NK-92 (cell line): ENCODE results near the gene ICE1.
"Not testable (repeated sequence)": the region's sequence is repeated elsewhere in the genome, so short reads cannot be mapped to it uniquely, and the experiment has no call there.

Experiments
- DNase-seq: peaks from one replicate; lab custom pipeline; 2025; ENCODE audit not compliant: unreplicated experiment; lab: John Stamatoyannopoulos, UW

The ICE1 gene

GRCh38 chr5:5403741-5404140 is 18.7 kb upstream of the ICE1 start:
- no peak for DNase-seq

- DNase-seq: no peak
Observed at GRCh38 chr5:5404381-5404780, 18.1 kb upstream of the ICE1 start.

- DNase-seq: no peak
Observed at GRCh38 chr5:5405441-5405840, 17.0 kb upstream of the ICE1 start.

DNA sequence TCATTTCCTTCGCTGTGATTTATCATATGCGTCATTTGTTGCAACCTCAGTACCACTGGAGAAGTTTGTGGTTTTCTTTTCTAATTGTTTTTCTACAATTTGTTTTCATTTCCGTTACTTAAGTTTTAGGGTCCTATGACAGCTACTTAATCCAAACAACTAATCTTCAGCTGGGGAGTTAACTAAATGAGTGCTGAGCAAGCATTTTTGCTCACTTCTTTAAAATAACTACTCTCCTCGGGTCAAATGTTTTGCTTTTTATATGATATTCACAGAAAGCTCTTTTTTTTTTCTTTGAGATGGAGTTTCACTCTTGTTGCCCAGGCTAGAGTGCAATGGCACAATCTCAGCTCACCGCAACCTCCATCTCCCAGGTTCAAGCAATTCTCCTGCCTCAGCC is 14.6 kb upstream of the ICE1 start:
- DNase-seq: no peak

DNA sequence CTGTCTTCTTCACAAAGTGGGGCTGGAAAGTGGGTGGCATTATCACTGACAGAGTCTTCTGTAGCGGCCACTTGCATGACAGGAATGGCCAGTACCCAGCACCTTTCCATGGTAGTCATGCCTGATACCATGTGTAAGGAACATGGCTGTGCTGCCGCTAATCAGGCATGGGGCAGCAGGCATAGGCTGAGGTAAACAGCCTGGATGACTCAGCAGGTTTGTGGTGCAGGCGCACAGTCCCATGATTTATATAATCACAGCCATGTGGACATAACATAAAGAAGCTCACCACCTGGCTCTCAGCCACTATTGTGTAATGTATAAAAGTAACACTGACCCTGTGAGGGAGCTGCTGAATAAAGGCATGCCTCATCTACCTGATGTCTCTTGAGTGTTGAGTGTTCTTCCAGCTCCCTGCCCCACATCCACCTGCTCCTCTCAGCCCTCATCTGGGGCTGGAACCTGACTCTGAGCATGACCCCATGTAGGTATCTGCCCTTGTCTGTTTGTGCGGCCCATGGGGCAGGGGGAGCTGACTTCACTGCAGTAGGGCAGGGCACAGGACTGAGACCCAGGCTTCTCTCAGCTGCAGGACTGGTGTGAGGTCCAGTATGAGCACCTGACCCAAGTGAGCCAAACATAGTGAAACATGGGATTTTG is 13.2 kb upstream of the ICE1 start:
- no peak for DNase-seq

DNA sequence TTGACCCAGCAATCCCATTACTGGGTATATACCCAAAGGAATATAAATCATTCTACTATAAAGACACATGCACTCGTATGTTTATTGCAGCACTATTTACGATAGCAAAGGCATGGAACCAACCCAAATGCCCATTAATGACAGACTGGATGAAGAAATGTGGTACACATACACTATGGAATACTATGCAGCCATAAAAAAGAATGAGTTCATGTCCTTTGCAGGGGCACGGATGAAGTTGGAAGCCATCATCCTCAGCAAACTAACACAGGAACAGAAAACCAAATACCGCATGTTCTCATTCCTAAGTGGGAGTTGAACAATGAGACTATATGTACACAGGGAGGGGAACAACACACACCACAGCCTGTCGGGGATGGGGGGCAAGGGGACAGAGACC is 8.6 kb upstream of the ICE1 start:
- DNase-seq: not testable (repeated sequence)

GRCh38 chr5:5414999-5415398 is 7.5 kb upstream of the ICE1 start:
- no peak for DNase-seq

DNA sequence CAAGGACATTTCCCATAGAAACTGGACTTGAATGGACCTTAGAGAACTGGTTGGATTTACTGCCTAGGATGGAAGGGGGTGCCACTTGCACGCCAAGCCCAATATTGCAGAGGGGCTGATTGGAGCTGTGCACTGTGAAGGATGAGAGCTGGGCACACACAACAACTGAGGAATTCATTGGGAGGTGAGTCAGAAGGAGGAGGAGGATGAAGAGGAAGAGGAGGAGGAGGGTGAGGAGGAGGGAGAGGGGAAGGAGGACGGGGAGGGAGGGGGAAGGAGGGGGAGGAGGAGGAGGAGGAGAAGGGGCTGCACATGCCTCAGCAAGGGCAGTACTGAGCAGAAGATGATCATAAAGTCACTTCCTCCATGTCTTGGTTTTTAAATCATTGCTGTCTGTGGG is 5.7 kb upstream of the ICE1 start:
- no peak for DNase-seq

DNA sequence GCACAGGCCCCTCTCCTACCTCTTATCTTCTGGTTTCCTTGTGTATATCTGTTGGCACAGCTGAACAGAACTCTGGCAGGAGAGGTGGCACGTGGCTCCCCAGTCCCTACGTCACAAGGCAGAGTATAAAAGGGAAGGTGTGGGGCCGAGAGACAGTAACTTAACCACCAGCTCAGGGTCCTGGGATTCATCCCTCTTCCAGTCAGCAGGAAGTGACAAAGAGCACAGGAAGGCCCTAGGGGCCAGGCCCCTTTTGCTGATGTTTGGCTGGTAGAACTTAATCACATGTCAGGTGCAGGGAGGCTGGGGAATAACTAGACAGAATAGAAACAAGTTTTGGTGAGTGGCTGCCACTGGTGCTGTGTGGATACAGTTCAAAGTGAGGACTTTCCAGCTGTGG is 4.5 kb upstream of the ICE1 start:
- no peak for DNase-seq

GRCh38 chr5:5418764-5419163 is 3.7 kb upstream of the ICE1 start:
- no peak for DNase-seq

GRCh38 chr5:5419291-5420210 is 2.9 kb upstream of the ICE1 start:
- DNase-seq: no peak

GRCh38 chr5:5420251-5420650 is 2.2 kb upstream of the ICE1 start:
- no peak for DNase-seq

GRCh38 chr5:5421149-5421960 is 1.1 kb upstream of the ICE1 start:
- no peak for DNase-seq

DNA sequence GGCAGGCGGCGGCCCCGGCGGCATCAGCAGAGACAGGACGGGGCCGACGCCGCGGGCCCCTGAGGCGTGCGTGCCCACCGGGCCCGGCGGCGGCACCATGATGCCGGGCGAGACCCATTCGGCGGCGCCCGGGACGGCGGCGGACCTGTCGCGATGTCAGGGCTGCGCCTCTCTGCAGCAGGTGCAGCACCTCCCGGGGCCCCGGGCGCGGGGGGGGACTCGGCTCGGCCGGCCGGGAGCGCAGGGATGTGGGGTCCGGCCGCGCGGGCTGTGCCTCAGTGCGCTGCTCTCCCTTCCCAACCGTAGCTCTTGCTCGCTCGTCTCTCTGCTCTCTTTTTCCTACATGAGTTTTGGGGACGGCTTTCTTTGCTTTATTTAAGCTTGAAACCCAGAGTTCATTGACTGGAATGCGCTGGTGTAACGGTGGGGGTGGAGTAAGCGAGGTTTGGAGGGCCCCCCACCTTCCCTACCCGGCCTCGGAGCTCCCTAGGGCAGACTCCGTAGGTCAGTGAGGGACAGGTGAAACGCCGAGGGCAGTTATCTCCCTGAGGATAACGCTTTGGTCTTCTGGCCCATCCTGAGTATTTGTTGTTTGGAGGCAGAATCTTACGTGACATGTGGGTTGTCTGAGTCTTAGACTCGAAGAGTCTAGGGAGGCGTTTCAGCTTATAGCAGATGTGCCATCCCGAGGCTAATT is 490 bp downstream of the ICE1 start:
- no peak for DNase-seq

GRCh38 chr5:5423586-5423985 is 1.1 kb downstream of the ICE1 start:
- DNase-seq: no peak

- DNase-seq: no peak
Observed at GRCh38 chr5:5424736-5425135, 2.3 kb downstream of the ICE1 start.

DNA sequence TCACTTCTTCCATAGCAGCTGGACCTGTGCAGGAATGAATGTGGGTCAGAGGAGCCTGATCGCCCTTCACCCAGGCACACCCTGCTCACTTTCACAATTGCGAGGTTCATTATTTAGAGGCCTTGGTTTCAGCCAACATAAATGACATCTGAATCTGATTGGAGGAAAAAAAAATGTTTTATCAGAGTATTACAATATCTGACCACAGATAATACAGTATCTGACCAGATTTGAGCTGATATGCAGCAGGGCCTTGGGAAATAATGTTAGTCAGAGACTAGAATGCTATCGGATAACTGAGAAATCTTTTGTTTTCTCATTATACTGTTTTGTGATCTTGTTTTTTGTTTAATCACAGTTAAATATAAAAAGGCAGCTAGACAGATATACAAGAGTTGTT is 7.7 kb downstream of the ICE1 start:
- no peak for DNase-seq

- DNase-seq: no peak
Observed at GRCh38 chr5:5432020-5432707, 9.7 kb downstream of the ICE1 start.

GRCh38 chr5:5436203-5436760 is 13.8 kb downstream of the ICE1 start:
- no peak for DNase-seq
